Measurements from ENCODE around the gene ODAD4.

DNA sequence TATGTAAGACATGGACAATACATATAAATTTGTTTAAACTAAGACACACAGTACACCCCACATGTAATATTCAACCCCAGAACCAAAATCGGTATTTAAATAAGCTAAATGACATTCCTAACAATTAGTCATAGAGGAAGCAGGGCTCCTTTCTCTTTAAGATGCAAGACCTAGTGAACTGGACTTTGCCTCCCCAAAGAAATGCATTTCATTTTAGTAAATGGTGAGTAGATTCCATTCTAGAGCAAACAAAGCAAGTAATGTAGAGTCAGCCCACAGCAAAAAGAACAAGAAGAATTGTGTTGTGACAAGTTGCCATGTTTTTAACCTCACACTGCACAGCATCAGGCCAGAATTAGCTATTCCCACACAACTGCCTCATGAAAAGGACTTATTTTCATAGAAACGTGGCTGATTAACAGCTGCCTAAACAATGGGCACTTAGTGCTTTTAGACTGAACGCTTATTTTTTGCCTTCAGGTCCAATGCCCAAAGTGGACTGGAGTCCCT is 72.4 kb downstream of the ODAD4 start:
- TF ChIP-seq, protein P1, sequence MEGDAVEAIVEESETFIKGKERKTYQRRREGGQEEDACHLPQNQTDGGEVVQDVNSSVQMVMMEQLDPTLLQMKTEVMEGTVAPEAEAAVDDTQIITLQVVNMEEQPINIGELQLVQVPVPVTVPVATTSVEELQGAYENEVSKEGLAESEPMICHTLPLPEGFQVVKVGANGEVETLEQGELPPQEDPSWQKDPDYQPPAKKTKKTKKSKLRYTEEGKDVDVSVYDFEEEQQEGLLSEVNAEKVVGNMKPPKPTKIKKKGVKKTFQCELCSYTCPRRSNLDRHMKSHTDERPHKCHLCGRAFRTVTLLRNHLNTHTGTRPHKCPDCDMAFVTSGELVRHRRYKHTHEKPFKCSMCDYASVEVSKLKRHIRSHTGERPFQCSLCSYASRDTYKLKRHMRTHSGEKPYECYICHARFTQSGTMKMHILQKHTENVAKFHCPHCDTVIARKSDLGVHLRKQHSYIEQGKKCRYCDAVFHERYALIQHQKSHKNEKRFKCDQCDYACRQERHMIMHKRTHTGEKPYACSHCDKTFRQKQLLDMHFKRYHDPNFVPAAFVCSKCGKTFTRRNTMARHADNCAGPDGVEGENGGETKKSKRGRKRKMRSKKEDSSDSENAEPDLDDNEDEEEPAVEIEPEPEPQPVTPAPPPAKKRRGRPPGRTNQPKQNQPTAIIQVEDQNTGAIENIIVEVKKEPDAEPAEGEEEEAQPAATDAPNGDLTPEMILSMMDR (IDR thresholded peaks at IDR 0.05; ENCODE audit: low read depth, low read length): no peak
- TF ChIP-seq POLR2A (IDR thresholded peaks at IDR 0.05; ENCODE audit: extremely low read depth, insufficient read length) (no peak), MYC (IDR thresholded peaks at IDR 0.05; ENCODE audit: low read depth, low read length) (no peak)

All from NB4 (cell line).